GM12864 (cell line): Measurements from ENCODE around the gene CWC25.
"Not testable (repeated sequence)": the region's sequence is repeated elsewhere in the genome, so short reads cannot be mapped to it uniquely, and the experiment has no call there.

Experiments
- DNase-seq: peaks from one replicate; pipeline ENCODE4 v3.0.0-alpha.2; 2011; ENCODE audit warnings: low read depth
- H3K4me3 ChIP-seq: 2 replicates; pipeline ENCODE4 v1.5.1; 2011; ENCODE audit warnings: mild to moderate bottlenecking, low read depth, low read length, control low read depth
- TF ChIP-seq, protein P1 (sequence below): IDR thresholded peaks from 2 replicates; pipeline ENCODE4 v1.5.1; 2011; ENCODE audit warnings: low read depth, mild to moderate bottlenecking, moderate library complexity, low read length, control low read depth, inconsistent platforms; ENCODE audit errors: missing control alignments

The CWC25 gene

DNA sequence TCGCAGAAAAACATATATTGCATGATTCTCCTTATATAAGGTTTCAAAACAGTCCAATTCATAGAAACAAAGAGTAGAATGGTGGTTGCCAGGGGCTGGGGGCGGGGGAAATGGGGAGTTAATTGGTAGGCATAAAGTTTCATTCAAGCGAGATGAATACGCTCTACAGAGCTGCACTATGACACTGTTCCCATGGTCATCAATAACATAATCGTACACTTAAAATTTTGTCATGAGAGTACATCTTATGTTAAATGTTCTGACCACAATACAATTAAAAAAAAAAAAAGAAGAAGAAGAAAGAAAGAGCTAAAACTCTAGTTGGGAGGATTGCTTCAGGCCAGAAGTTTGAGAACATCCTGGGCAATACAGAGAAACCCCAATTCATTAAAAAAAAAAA is 30.9 kb downstream of the CWC25 start:
- TF ChIP-seq, protein P1, sequence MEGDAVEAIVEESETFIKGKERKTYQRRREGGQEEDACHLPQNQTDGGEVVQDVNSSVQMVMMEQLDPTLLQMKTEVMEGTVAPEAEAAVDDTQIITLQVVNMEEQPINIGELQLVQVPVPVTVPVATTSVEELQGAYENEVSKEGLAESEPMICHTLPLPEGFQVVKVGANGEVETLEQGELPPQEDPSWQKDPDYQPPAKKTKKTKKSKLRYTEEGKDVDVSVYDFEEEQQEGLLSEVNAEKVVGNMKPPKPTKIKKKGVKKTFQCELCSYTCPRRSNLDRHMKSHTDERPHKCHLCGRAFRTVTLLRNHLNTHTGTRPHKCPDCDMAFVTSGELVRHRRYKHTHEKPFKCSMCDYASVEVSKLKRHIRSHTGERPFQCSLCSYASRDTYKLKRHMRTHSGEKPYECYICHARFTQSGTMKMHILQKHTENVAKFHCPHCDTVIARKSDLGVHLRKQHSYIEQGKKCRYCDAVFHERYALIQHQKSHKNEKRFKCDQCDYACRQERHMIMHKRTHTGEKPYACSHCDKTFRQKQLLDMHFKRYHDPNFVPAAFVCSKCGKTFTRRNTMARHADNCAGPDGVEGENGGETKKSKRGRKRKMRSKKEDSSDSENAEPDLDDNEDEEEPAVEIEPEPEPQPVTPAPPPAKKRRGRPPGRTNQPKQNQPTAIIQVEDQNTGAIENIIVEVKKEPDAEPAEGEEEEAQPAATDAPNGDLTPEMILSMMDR = no peak
- DNase-seq = no peak

DNA sequence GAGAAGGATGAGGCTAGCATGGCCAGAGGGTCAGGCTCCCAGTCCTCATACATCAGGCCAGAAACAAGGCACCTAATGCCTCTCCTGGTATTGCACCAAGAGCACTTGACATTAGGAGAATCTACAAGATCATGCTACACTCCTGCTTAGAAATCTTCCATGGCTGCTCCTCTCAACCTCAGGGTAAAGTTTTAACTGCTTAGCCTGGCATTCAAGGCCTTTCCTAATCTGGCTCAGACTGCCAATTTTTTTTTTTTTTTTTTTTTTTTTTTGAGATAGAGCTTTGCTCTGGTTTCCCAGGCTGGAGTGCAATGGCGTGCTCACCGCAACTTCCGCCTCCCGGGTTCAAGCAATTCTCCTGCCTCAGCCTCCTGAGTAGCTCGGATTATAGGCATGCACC is 34.0 kb downstream of the CWC25 start:
- TF ChIP-seq, protein P1 = no peak
- H3K4me3 ChIP-seq = no peak overlapping the region
- no peak for DNase-seq

More for the DNA sequence above, 30.9 kb downstream of the CWC25 start:
- no peak overlapping the region for H3K4me3 ChIP-seq

DNA sequence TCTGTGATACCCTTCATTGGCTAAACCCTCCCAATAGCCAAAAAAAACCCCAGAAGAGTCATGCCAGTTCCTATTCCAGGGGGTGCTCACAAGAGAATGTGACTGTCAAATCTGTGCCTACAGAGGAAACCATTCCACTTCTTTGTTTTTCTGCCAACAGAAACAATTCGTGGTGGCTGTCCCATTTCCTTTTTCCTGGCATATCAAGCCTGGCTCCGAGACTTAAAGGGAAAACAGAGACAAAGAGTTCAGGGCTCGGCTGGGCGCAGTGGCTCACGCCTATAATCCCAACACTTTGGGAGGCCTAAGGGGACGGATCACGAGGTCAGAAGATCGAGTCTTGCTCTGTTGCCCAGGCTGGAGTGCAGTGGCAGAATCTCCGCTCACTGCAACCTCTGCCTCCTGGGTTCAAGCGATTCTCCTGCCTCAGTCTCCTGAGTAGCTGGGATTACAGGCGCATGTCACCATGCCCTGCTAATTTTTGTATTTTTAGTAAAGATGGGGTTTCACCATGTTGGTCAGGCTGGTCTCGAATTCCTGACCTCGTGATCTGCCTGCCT is 34.9 kb downstream of the CWC25 start:
- H3K4me3 ChIP-seq, DNase-seq: not testable (repeated sequence)

DNA sequence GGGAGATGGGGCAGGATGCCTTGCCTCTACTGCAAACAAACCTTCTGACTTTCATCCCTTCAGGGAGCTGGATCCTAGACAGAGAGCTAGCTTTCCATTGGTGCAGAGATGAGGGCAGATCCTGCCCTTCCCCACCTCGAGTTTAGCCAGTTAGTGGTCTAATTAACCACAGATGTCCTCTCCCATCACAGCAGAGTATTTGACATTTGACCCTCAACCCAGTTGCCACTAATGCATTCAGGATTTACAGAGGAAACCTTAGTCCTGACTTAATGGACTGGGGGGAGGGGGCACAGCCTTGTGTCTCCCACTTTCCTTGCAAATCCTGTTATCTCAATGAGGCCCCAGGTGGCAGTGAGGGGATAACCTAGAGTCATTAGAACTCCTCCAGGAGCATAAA is 35.9 kb downstream of the CWC25 start:
- TF ChIP-seq, protein P1 = no peak
- DNase-seq = no peak
- no peak overlapping the region for H3K4me3 ChIP-seq

DNA sequence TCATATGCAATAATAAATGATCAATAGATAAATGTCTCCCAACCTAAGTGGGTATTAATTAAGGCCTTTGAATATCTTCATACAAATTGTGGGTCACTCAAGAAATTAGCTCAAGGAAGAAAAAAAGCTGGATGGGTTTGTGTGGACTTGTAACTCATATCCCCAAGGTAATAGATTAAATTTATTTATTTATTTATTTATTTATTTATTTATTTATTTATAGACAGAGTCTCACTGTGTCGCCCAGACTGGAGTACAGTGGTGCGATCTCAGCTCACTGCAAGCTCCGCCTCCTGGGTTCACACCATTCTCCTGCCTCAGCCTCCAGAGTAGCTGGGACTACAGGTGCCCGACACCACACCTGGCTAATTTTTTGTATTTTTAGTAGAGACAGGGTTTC is 37.1 kb downstream of the CWC25 start:
- not testable (repeated sequence) for H3K4me3 ChIP-seq, DNase-seq

DNA sequence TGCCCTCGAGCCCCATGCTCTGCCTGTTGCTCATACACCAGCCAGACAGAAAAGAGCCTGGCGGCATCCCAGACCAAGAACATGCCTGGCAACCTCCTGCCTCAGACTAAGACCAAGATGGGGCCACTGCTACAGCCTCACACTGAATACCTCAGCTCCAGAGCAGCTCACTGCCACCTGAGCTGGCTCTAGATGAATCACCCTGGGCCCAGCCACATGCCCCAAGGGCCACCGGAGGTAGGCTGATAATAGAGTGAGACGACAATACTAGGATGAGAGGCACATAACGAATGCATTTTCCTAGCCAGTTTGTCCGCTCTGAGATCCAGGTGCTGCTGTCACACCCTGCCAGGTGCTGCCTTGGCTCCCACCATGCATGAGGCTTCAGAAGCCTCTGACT is 38.7 kb downstream of the CWC25 start:
- no peak overlapping the region for H3K4me3 ChIP-seq
- TF ChIP-seq, protein P1 = no peak
- DNase-seq = no peak

DNA sequence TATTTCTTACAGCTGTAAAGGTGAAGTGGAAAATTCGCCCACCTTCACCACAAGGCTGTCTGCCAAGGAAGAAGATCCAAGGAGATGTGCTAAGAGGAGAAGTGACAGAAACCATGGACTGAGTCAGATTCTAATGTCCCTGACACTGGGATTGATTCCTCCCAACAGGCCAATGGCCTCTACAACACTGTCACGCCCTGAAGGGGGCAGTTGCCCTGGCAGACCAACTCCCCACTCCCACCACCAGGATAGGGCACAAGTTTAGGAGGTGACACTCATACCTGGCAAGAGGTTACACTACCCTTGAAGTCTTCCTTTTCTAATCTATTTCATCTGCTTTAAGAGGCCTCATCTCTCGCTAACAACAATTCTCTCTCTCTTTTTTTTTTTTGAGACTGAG is 41.9 kb downstream of the CWC25 start:
- no peak for DNase-seq
- H3K4me3 ChIP-seq = no peak overlapping the region
- TF ChIP-seq, protein P1 = no peak

DNA sequence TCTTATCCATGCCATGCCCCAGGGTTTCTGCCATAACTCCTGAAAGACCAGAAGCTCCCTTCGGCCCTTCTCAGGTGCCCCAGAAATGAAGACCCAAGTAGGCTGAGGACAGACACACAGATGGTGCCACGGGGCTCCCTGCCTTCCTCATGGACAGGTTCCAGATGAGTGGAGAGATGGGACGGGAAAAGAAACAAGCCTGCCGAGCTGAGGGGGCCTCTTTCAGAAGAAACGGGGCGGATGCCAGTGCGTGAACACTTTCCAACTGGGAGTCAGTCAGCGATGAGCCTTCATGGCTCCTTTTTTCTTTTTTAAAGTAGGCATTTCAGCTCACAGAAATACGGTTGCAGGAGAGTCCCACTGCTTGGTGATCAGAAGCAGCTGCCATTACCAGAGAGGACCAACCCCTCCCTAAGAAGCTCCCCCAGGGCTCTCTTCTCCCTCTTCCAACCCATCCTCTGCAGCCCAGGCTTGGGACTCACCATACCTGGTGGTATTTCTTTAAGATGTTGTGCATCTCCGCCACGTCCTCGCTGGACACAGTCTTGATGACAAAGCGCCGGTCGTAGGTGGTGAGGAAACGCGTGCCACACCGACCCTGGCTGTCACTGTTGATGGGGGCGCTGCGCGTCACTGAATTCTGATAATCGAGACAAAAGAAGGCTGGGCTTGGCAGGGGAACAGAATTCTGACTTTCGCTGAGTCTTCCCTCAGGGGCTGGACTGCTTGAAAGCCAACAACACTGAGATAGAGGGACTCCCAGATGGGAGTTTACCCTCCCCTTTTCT is 45.0 kb downstream of the CWC25 start:
- no peak overlapping the region for H3K4me3 ChIP-seq
- no peak for DNase-seq
- TF ChIP-seq, protein P1 = no peak
